OCI-LY7 (cell line): Measurements from ENCODE around the gene RIMBP2.

Experiments
- CTCF ChIP-seq: fragments of 200-600 bp; sonication (generic); conservative IDR thresholded peaks from 2 replicates; pipeline ENCODE4 v1.5.1; 2014; ENCODE audit warnings: mild to moderate bottlenecking, antibody characterized with exemption, low read length, moderate library complexity, mixed read lengths
- EZH2phosphoT487 ChIP-seq: fragments of 200-600 bp; sonication (generic); IDR thresholded peaks from 2 replicates; pipeline ENCODE4 v1.6.1; 2018; ENCODE audit warnings: low read depth, borderline replicate concordance, mild to moderate bottlenecking, mixed run types, antibody characterized with exemption, low read length, moderate library complexity, mixed read lengths

- TF ChIP-seq CTCF (no peak), EZH2phosphoT487 (no peak)
These were observed 188.9 kb downstream of the RIMBP2 start for GRCh38 chr12:130527239-130527638.
